OCI-LY7 (cell line): ENCODE measurements around the gene PRODH2. TPM values are rescaled to one million over a fixed set of nuclear protein-coding genes. Genes with fewer than 3 reads are reported as not detected.

Experiments used
- BruUV-seq: library from RNA; stranded (reverse); fragments of 400-500 nt; replicated peaks from 2 replicates; lab custom pipeline; 2021; lab: Mats Ljungman, UMichigan
- CTCF ChIA-PET: fragments of 300-600 bp; sonication (Branson Sonifier 250); formaldehyde crosslinking; loops from one replicate; lab custom pipeline; 2022; ENCODE audit warnings: antibody characterized with exemption; ENCODE audit not compliant: unreplicated experiment; lab: Charles Lee
- POLR2A ChIA-PET: fragments of 300-600 bp; sonication (Branson Sonifier 250); formaldehyde crosslinking; loops from one replicate; lab custom pipeline; 2022; ENCODE audit warnings: antibody characterized with exemption; lab: Charles Lee
- DNase-seq: peaks from one replicate; pipeline ENCODE4 v3.0.0-alpha.2; 2015; ENCODE audit warnings: low spot score
- H2AFZ ChIP-seq: fragments of 200-600 bp; sonication (generic), shearing (Covaris generic); 2 replicates; pipeline ENCODE4 v1.6.1; 2014; ENCODE audit warnings: mild to moderate bottlenecking, antibody characterized with exemption, low read length, moderate library complexity
- H3K27ac ChIP-seq: fragments of 200-600 bp; sonication (generic); 2 replicates; pipeline ENCODE4 v1.5.1; 2014; ENCODE audit warnings: mixed run types, low read depth, mild to moderate bottlenecking, moderate library complexity, low read length, inconsistent platforms; ENCODE audit not compliant: poor library complexity, severe bottlenecking
- H3K36me3 ChIP-seq: fragments of 200-600 bp; sonication (generic); 2 replicates; pipeline ENCODE4 v1.6.1; 2014; ENCODE audit warnings: mild to moderate bottlenecking, antibody characterized with exemption, low read length, moderate library complexity, mixed read lengths; ENCODE audit not compliant: insufficient read depth
- H3K4me1 ChIP-seq: fragments of 200-600 bp; sonication (generic); 2 replicates; pipeline ENCODE4 v1.5.1; 2014; ENCODE audit warnings: mild to moderate bottlenecking, low read length; ENCODE audit not compliant: insufficient read depth, poor library complexity, severe bottlenecking
- H3K4me2 ChIP-seq: fragments of 200-600 bp; sonication (generic); 2 replicates; pipeline ENCODE4 v1.6.1; 2014; ENCODE audit warnings: mild to moderate bottlenecking, low read length
- H3K4me3 ChIP-seq: fragments of 200-600 bp; sonication (generic); 2 replicates; pipeline ENCODE4 v1.5.1; 2014; ENCODE audit warnings: mild to moderate bottlenecking, low read depth, low read length; ENCODE audit not compliant: poor library complexity, severe bottlenecking
- H3K79me2 ChIP-seq: fragments of 200-600 bp; sonication (generic); 2 replicates; pipeline ENCODE4 v1.6.1; 2016; ENCODE audit warnings: low read depth, mild to moderate bottlenecking, low read length, moderate library complexity, mixed read lengths; ENCODE audit not compliant: insufficient read depth
- H3K9me2 ChIP-seq: fragments of 200-600 bp; sonication (generic); 2 replicates; pipeline ENCODE4 v1.6.1; 2016; ENCODE audit warnings: mild to moderate bottlenecking, low read length, mixed read lengths; ENCODE audit not compliant: insufficient read depth
- H3K9me3 ChIP-seq: fragments of 200-600 bp; sonication (generic); 2 replicates; pipeline ENCODE4 v1.6.1; 2014; ENCODE audit warnings: mild to moderate bottlenecking, mixed run types, low read length, mixed read lengths
- H4K20me1 ChIP-seq: fragments of 200-600 bp; sonication (generic); 2 replicates; pipeline ENCODE4 v1.6.1; 2014; ENCODE audit warnings: mild to moderate bottlenecking, antibody characterized with exemption, low read length, moderate library complexity, mixed read lengths; ENCODE audit not compliant: insufficient read depth
- EZH2phosphoT487 ChIP-seq: fragments of 200-600 bp; sonication (generic); IDR thresholded peaks from 2 replicates; pipeline ENCODE4 v1.6.1; 2018; ENCODE audit warnings: low read depth, borderline replicate concordance, mild to moderate bottlenecking, mixed run types, antibody characterized with exemption, low read length, moderate library complexity, mixed read lengths
- intact Hi-C: fragments of 100-400 bp; cut with micrococcal nuclease; formaldehyde crosslinking; loops from one replicate; pipeline ENCODE4 v1.10.0; 2022; ENCODE audit not compliant: unreplicated experiment
- total RNA-seq, 2 experiments: library from RNA; depleted of rRNA in 1 of 2; stranded (reverse); fragments of >200 nt in 1 of 2; shearing (Covaris generic) in 1 of 2; gene quantifications; 2 replicates each; pipeline ENCODE4 v1.2.3, GENCODE V29; 2014 to 2022
- TF ChIP-seq, protein P1 (sequence below): fragments of 200-600 bp; sonication (generic); conservative IDR thresholded peaks from 2 replicates; pipeline ENCODE4 v1.5.1; 2014; ENCODE audit warnings: mild to moderate bottlenecking, antibody characterized with exemption, low read length, moderate library complexity, mixed read lengths

The PRODH2 gene
- total RNA-seq, 2 experiments from 2014 or later: not detected

DNA sequence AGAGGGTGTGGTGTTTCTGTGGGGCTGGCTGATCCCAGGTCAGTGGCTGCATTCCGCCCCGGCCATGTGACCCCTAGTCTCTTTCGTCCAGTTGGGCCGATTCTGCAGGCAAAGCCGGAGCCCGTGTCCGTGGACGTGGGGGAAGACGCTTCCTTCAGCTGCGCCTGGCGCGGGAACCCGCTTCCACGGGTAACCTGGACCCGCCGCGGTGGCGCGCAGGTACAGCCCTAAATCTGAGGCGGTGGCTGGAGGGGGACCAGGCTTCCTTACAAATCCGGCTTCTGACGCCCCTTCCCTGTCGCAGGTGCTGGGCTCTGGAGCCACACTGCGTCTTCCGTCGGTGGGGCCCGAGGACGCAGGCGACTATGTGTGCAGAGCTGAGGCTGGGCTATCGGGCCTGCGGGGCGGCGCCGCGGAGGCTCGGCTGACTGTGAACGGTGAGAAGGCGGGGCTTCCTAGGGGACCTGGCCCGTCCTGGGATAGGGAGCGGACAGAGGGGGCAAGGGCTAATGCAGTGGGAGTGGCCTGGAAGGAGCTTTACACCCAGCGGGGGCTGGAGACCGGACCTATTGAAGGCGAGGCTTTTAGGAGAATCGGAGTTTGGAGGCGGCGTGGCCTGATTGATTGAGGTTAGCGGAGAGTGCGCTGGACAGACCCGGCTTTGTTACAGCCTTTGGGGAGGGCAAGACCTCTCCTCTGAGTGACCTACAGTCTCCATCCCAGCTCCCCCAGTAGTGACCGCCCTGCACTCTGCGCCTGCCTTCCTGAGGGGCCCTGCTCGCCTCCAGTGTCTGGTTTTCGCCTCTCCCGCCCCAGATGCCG, 48.4 kb upstream of the PRODH2 start:
- POLR2A ChIA-PET: no interaction called here
- no peak overlapping the region for H2AFZ ChIP-seq
- CTCF ChIA-PET: no interaction called here

DNA sequence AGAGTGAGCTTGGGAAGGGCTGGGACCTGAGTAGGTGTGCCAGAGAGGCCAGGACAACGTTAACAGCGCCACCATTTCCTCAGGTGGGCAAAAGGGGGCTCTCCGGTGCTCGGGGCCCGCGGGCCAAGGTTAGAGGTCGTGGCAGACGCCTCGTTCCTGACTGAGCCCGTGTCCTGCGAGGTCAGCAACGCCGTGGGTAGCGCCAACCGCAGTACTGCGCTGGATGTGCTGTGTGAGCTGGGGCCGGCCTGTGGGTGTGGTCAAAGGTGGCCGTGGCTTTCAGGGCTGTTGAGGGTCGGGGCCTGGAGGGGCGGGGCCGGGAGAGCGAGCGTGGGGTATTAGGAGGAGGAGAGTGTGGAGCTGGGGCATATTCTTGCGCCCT, 47.8 kb upstream of the PRODH2 start:
- DNase-seq: no peak
- BruUV-seq: no TSS peak
- no peak for TF ChIP-seq EZH2phosphoT487
- TF ChIP-seq, protein P1, sequence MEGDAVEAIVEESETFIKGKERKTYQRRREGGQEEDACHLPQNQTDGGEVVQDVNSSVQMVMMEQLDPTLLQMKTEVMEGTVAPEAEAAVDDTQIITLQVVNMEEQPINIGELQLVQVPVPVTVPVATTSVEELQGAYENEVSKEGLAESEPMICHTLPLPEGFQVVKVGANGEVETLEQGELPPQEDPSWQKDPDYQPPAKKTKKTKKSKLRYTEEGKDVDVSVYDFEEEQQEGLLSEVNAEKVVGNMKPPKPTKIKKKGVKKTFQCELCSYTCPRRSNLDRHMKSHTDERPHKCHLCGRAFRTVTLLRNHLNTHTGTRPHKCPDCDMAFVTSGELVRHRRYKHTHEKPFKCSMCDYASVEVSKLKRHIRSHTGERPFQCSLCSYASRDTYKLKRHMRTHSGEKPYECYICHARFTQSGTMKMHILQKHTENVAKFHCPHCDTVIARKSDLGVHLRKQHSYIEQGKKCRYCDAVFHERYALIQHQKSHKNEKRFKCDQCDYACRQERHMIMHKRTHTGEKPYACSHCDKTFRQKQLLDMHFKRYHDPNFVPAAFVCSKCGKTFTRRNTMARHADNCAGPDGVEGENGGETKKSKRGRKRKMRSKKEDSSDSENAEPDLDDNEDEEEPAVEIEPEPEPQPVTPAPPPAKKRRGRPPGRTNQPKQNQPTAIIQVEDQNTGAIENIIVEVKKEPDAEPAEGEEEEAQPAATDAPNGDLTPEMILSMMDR: no peak
- no peaks in the 10 kb centered on the region for H3K79me2 ChIP-seq
- peaks cover 19% of the 10 kb centered on the region for H3K4me1 ChIP-seq
- ChIA-PET CTCF (no interaction called here), POLR2A (no interaction called here)
- no peaks in the 10 kb centered on the region for H4K20me1 ChIP-seq
- H3K27ac ChIP-seq: no peak overlapping the region
- H3K4me2 ChIP-seq: no peak overlapping the region
- H3K4me3 ChIP-seq: no peak overlapping the region
- intact Hi-C loops: no loop called here
- H2AFZ ChIP-seq: no peak overlapping the region
- no peaks in the 10 kb centered on the region for H3K36me3 ChIP-seq
- H3K9me3 ChIP-seq: no peaks in the 10 kb centered on the region
- H3K9me2 ChIP-seq: no peaks in the 10 kb centered on the region

More for the DNA sequence above, 48.4 kb upstream of the PRODH2 start:
- intact Hi-C loops: no loop called here
- Histone ChIP-seq H3K36me3 (no peaks in the 10 kb centered on the region), H3K27ac (no peak overlapping the region), H3K79me2 (no peaks in the 10 kb centered on the region), H3K4me2 (no peak overlapping the region), H3K4me3 (no peak overlapping the region), H3K9me2 (no peaks in the 10 kb centered on the region), H3K9me3 (no peaks in the 10 kb centered on the region), H4K20me1 (no peaks in the 10 kb centered on the region), H3K4me1 (peaks cover 16% of the 10 kb centered on the region)
- BruUV-seq: no TSS peak
- no peak for TF ChIP-seq EZH2phosphoT487
- TF ChIP-seq, protein P1: no peak
- DNase-seq: no peak

- H3K4me2 ChIP-seq: no peak overlapping the region
- H3K27ac ChIP-seq: no peak overlapping the region
- H3K4me1 ChIP-seq: peaks cover 19% of the 10 kb centered on the region
- ChIA-PET CTCF (no interaction called here), POLR2A (no interaction called here)
- H3K9me2 ChIP-seq: no peaks in the 10 kb centered on the region
- H3K9me3 ChIP-seq: no peaks in the 10 kb centered on the region
- no peak overlapping the region for H2AFZ ChIP-seq
- no peaks in the 10 kb centered on the region for H3K79me2 ChIP-seq
- H3K36me3 ChIP-seq: no peaks in the 10 kb centered on the region
- no peak overlapping the region for H3K4me3 ChIP-seq
- intact Hi-C loops: no loop called here
- DNase-seq: no peak
- no peaks in the 10 kb centered on the region for H4K20me1 ChIP-seq
- no TSS peak for BruUV-seq
- TF ChIP-seq, protein P1: no peak
- TF ChIP-seq EZH2phosphoT487: no peak
Observed at GRCh38 chr19:35859414-35859813, 46.8 kb upstream of the PRODH2 start.
